Measurements from ENCODE around the gene KRT81. TPM values are rescaled to one million over a fixed set of nuclear protein-coding genes. Genes with fewer than 3 reads are reported as not detected.
"Not testable (repeated sequence)": the region's sequence is repeated elsewhere in the genome, so short reads cannot be mapped to it uniquely, and the experiment has no call there.

The KRT81 gene
- total and polyA plus RNA-seq, 9 donors = 0.04 to 0.22 (median 0.15) TPM; not detected in 2

GRCh38 chr12:52310622-52311284 lies 19.4 kb upstream of the KRT81 start:
- no peak for DNase-seq
- no peaks in the 10 kb centered on the region for H3K9me3 ChIP-seq (replicated peaks; ENCODE audit: control insufficient read depth, low read depth, low read length)
- 76% methylated on average over 3 of the region's 5 CpGs for WGBS (ENCODE audit: insufficient coverage)
- peak overlapping the region; percentile 72 for H3K27ac ChIP-seq (ENCODE audit: low read length)
- H3K27me3 ChIP-seq (ENCODE audit: control insufficient read depth, insufficient read depth, low read length) = peaks cover 53% of the 10 kb centered on the region
- peaks cover 54% of the 10 kb centered on the region for H3K4me1 ChIP-seq (ENCODE audit: control insufficient read depth, insufficient read depth, low read length)
- no peaks in the 10 kb centered on the region for H3K36me3 ChIP-seq (ENCODE audit: control insufficient read depth, insufficient read depth, low read length)
- no peak overlapping the region for H3K4me3 ChIP-seq (ENCODE audit: low read length)

GRCh38 chr12:52308806-52309425 lies 17.6 kb upstream of the KRT81 start:
- Histone ChIP-seq H3K27ac (ENCODE audit: low read length) (no peak overlapping the region), H3K4me3 (ENCODE audit: low read length) (peak overlapping the region; percentile 43), H3K4me1 (ENCODE audit: control insufficient read depth, insufficient read depth, low read length) (peaks cover 54% of the 10 kb centered on the region), H3K9me3 (replicated peaks; ENCODE audit: control insufficient read depth, low read depth, low read length) (no peaks in the 10 kb centered on the region), H3K36me3 (ENCODE audit: control insufficient read depth, insufficient read depth, low read length) (no peaks in the 10 kb centered on the region), H3K27me3 (ENCODE audit: control insufficient read depth, insufficient read depth, low read length) (peaks cover 47% of the 10 kb centered on the region)
- WGBS (ENCODE audit: insufficient coverage) = 43% methylated on average over 14 of the region's 15 CpGs
- DNase-seq = no peak

GRCh38 chr12:52307836-52308805 lies 16.8 kb upstream of the KRT81 start:
- H3K4me1 ChIP-seq (ENCODE audit: control insufficient read depth, insufficient read depth, low read length) = peaks cover 54% of the 10 kb centered on the region
- no peaks in the 10 kb centered on the region for H3K9me3 ChIP-seq (replicated peaks; ENCODE audit: control insufficient read depth, low read depth, low read length)
- peak overlapping the region; percentile 67 for H3K27ac ChIP-seq (ENCODE audit: low read length)
- WGBS (ENCODE audit: insufficient coverage) = 5% methylated on average over 56 of the region's 71 CpGs
- H3K4me3 ChIP-seq (ENCODE audit: low read length) = peak overlapping the region; percentile 43
- no peaks in the 10 kb centered on the region for H3K36me3 ChIP-seq (ENCODE audit: control insufficient read depth, insufficient read depth, low read length)
- H3K27me3 ChIP-seq (ENCODE audit: control insufficient read depth, insufficient read depth, low read length) = peaks cover 45% of the 10 kb centered on the region
- peak; percentile 76 for DNase-seq

GRCh38 chr12:52306731-52307130 lies 15.4 kb upstream of the KRT81 start:
- DNase-seq = peak; percentile 50

GRCh38 chr12:52305921-52306705 lies 14.8 kb upstream of the KRT81 start:
- DNase-seq = no peak

More at GRCh38 chr12:52306731-52307130, 15.4 kb upstream of the KRT81 start:
- H3K4me3 ChIP-seq (ENCODE audit: low read length) = no peak overlapping the region
- H3K27ac ChIP-seq (ENCODE audit: low read length) = no peak overlapping the region
- no peaks in the 10 kb centered on the region for H3K9me3 ChIP-seq (replicated peaks; ENCODE audit: control insufficient read depth, low read depth, low read length)
- WGBS (ENCODE audit: insufficient coverage) = no CpG with 5 or more reads among the region's 2 CpGs
- H3K27me3 ChIP-seq (ENCODE audit: control insufficient read depth, insufficient read depth, low read length) = peaks cover 37% of the 10 kb centered on the region
- H3K36me3 ChIP-seq (ENCODE audit: control insufficient read depth, insufficient read depth, low read length) = no peaks in the 10 kb centered on the region
- H3K4me1 ChIP-seq (ENCODE audit: control insufficient read depth, insufficient read depth, low read length) = peaks cover 49% of the 10 kb centered on the region

GRCh38 chr12:52304941-52305411 lies 13.6 kb upstream of the KRT81 start:
- peaks cover 37% of the 10 kb centered on the region for H3K27me3 ChIP-seq (ENCODE audit: control insufficient read depth, insufficient read depth, low read length)
- WGBS (ENCODE audit: insufficient coverage) = 33% methylated on average over 3 of the region's 15 CpGs
- not testable (repeated sequence) for DNase-seq

More at GRCh38 chr12:52305921-52306705, 14.8 kb upstream of the KRT81 start:
- no CpG with 5 or more reads among the region's 11 CpGs for WGBS (ENCODE audit: insufficient coverage)
- H3K4me3 ChIP-seq (ENCODE audit: low read length) = no peak overlapping the region
- H3K27me3 ChIP-seq (ENCODE audit: control insufficient read depth, insufficient read depth, low read length) = peaks cover 36% of the 10 kb centered on the region
- H3K36me3 ChIP-seq (ENCODE audit: control insufficient read depth, insufficient read depth, low read length) = no peaks in the 10 kb centered on the region
- no peaks in the 10 kb centered on the region for H3K9me3 ChIP-seq (replicated peaks; ENCODE audit: control insufficient read depth, low read depth, low read length)
- peaks cover 43% of the 10 kb centered on the region for H3K4me1 ChIP-seq (ENCODE audit: control insufficient read depth, insufficient read depth, low read length)
- H3K27ac ChIP-seq (ENCODE audit: low read length) = no peak overlapping the region

GRCh38 chr12:52302242-52302914 lies 11.0 kb upstream of the KRT81 start:
- not testable (repeated sequence) for H3K4me3 ChIP-seq (ENCODE audit: low read length); H3K27ac ChIP-seq (ENCODE audit: low read length); H3K4me1 ChIP-seq (ENCODE audit: control insufficient read depth, insufficient read depth, low read length); H3K9me3 ChIP-seq (replicated peaks; ENCODE audit: control insufficient read depth, low read depth, low read length); DNase-seq; H3K36me3 ChIP-seq (ENCODE audit: control insufficient read depth, insufficient read depth, low read length)
- no CpG with 5 or more reads among the region's 5 CpGs for WGBS (ENCODE audit: insufficient coverage)
- peaks cover 14% of the 10 kb centered on the region for H3K27me3 ChIP-seq (ENCODE audit: control insufficient read depth, insufficient read depth, low read length)

More at GRCh38 chr12:52304941-52305411, 13.6 kb upstream of the KRT81 start:
- H3K27ac ChIP-seq (ENCODE audit: low read length); H3K9me3 ChIP-seq (replicated peaks; ENCODE audit: control insufficient read depth, low read depth, low read length); H3K4me3 ChIP-seq (ENCODE audit: low read length); H3K36me3 ChIP-seq (ENCODE audit: control insufficient read depth, insufficient read depth, low read length): not testable (repeated sequence)
- peaks cover 32% of the 10 kb centered on the region for H3K4me1 ChIP-seq (ENCODE audit: control insufficient read depth, insufficient read depth, low read length)

GRCh38 chr12:52301721-52302120 lies 10.4 kb upstream of the KRT81 start:
- not testable (repeated sequence) for H3K9me3 ChIP-seq (replicated peaks; ENCODE audit: control insufficient read depth, low read depth, low read length); H3K36me3 ChIP-seq (ENCODE audit: control insufficient read depth, insufficient read depth, low read length); H3K27me3 ChIP-seq (ENCODE audit: control insufficient read depth, insufficient read depth, low read length); DNase-seq; H3K4me1 ChIP-seq (ENCODE audit: control insufficient read depth, insufficient read depth, low read length); H3K27ac ChIP-seq (ENCODE audit: low read length); H3K4me3 ChIP-seq (ENCODE audit: low read length)
- WGBS (ENCODE audit: insufficient coverage) = 79% methylated on average over 6 of the region's 31 CpGs

Measured in muscle of leg (tissue), 11 donors.